Vagina (tissue), 2 donors: Measurements from ENCODE around the gene TRDN. TPM values are rescaled to one million over a fixed set of nuclear protein-coding genes. Genes with fewer than 3 reads are reported as not detected.

ENCODE experiments used
- DNase-seq, 2 donors: peaks; one replicate each; pipeline ENCODE4 v3.0.0-alpha.2; 2017; ENCODE audit errors: extremely low spot score in 2 of 2
- H3K27ac ChIP-seq: fragments of 200-600 bp; sonication (generic); one replicate; pipeline ENCODE4 v1.5.1; 2019
- H3K27me3 ChIP-seq: fragments of 200-600 bp; sonication (generic); one replicate; pipeline ENCODE4 v1.5.1; 2019
- H3K36me3 ChIP-seq, 2 donors: fragments of 200-600 bp; sonication (generic); one replicate each; pipeline ENCODE4 v1.5.1; 2017 to 2019
- H3K4me1 ChIP-seq: fragments of 200-600 bp; sonication (generic); one replicate; pipeline ENCODE4 v1.5.1; 2019
- H3K4me3 ChIP-seq, 2 donors: fragments of 200-600 bp; sonication (generic); 1 replicate in 1 of 2; 2 replicates in 1 of 2; pipeline ENCODE4 v1.5.1; 2016 to 2019
- H3K9me3 ChIP-seq: fragments of 200-600 bp; sonication (generic); one replicate; pipeline ENCODE4 v1.5.1; 2019
- CTCF ChIP-seq, 3 experiments: fragments of 450-650 bp in 2 of 3; fragments of 200-600 bp in 1 of 3; sonication (generic) in 1 of 3; IDR thresholded peaks; one replicate each; pipeline ENCODE4 v1.5.1; 2017 to 2019; ENCODE audit warnings: antibody characterized with exemption in 3 of 3, mild to moderate bottlenecking in 2 of 3, moderate library complexity in 2 of 3
- POLR2A ChIP-seq, 2 donors: fragments of 450-650 bp; IDR thresholded peaks; one replicate each; pipeline ENCODE4 v1.6.1; 2017; ENCODE audit warnings: antibody characterized with exemption in 2 of 2, mild to moderate bottlenecking in 2 of 2, moderate library complexity in 2 of 2
- POLR2AphosphoS5 ChIP-seq, 2 donors: sonication (generic); formaldehyde crosslinking; IDR thresholded peaks; one replicate each; pipeline ENCODE4 v1.9.0; 2017; ENCODE audit warnings: antibody characterized with exemption in 2 of 2, mild to moderate bottlenecking in 2 of 2, low read depth in 1 of 2; ENCODE audit not compliant: insufficient read depth in 1 of 2
- intact Hi-C: fragments of 100-400 bp; cut with DNase I; formaldehyde crosslinking; loops from one replicate; pipeline ENCODE4 v1.15.1; 2023
- total RNA-seq: library from RNA; depleted of rRNA; stranded (reverse); fragments of >200 nt; gene quantifications from one replicate; pipeline ENCODE4 v1.2.3, GENCODE V29; 2016

The TRDN gene
- total RNA-seq, 1 donor from 2014 or later = not detected

GRCh38 chr6:123594776-123595175 is 42.0 kb downstream of the TRDN start:
- Histone ChIP-seq H3K9me3 (no peaks in the 10 kb centered on the region), H3K27me3 (no peaks in the 10 kb centered on the region), H3K27ac (no peak overlapping the region), H3K4me3 (no peak overlapping the region), H3K4me1 (no peaks in the 10 kb centered on the region), H3K36me3 (no peaks in the 10 kb centered on the region)
- DNase-seq = no peak
- intact Hi-C loops = no loop called here
- no peak for TF ChIP-seq POLR2A (IDR thresholded peaks at IDR 0.05)
- no peak for TF ChIP-seq POLR2AphosphoS5 (IDR thresholded peaks at IDR 0.05; ENCODE audit: insufficient read depth in 1 of 2, low read depth in 1 of 2)
- no peak for TF ChIP-seq CTCF (IDR thresholded peaks at IDR 0.05)

- no peak for DNase-seq
- no peaks in the 10 kb centered on the region for H3K27me3 ChIP-seq
- H3K4me1 ChIP-seq = no peaks in the 10 kb centered on the region
- H3K27ac ChIP-seq = no peak overlapping the region
- intact Hi-C loops = no loop called here
- H3K36me3 ChIP-seq = no peaks in the 10 kb centered on the region
- no peak overlapping the region for H3K4me3 ChIP-seq
- no peaks in the 10 kb centered on the region for H3K9me3 ChIP-seq
- TF ChIP-seq POLR2AphosphoS5 (IDR thresholded peaks at IDR 0.05; ENCODE audit: insufficient read depth in 1 of 2, low read depth in 1 of 2) (no peak), CTCF (IDR thresholded peaks at IDR 0.05) (no peak), POLR2A (IDR thresholded peaks at IDR 0.05) (no peak)
These were observed 44.3 kb downstream of the TRDN start for GRCh38 chr6:123592426-123592825.

- Histone ChIP-seq H3K27ac (no peak overlapping the region), H3K9me3 (no peaks in the 10 kb centered on the region), H3K36me3 (no peaks in the 10 kb centered on the region), H3K4me1 (no peaks in the 10 kb centered on the region), H3K4me3 (no peak overlapping the region), H3K27me3 (no peaks in the 10 kb centered on the region)
- no peak for TF ChIP-seq CTCF (IDR thresholded peaks at IDR 0.05)
- no peak for TF ChIP-seq POLR2AphosphoS5 (IDR thresholded peaks at IDR 0.05; ENCODE audit: insufficient read depth in 1 of 2, low read depth in 1 of 2)
- TF ChIP-seq POLR2A (IDR thresholded peaks at IDR 0.05) = no peak
- intact Hi-C loops = no loop called here
- no peak for DNase-seq
These were observed 46.8 kb downstream of the TRDN start for GRCh38 chr6:123589973-123590372.

GRCh38 chr6:123589317-123589716 is 47.4 kb downstream of the TRDN start:
- no peak overlapping the region for H3K4me3 ChIP-seq
- DNase-seq = no peak

GRCh38 chr6:123588546-123588895 is 48.2 kb downstream of the TRDN start:
- no peak overlapping the region for H3K4me3 ChIP-seq
- H3K27ac ChIP-seq = no peak overlapping the region
- no peak for TF ChIP-seq POLR2AphosphoS5 (IDR thresholded peaks at IDR 0.05; ENCODE audit: insufficient read depth in 1 of 2, low read depth in 1 of 2)
- no peak for TF ChIP-seq CTCF (IDR thresholded peaks at IDR 0.05)
- no peak for TF ChIP-seq POLR2A (IDR thresholded peaks at IDR 0.05)
- intact Hi-C loops = no loop called here
- no peaks in the 10 kb centered on the region for H3K27me3 ChIP-seq
- H3K4me1 ChIP-seq = no peaks in the 10 kb centered on the region
- DNase-seq = no peak
- no peaks in the 10 kb centered on the region for H3K9me3 ChIP-seq
- no peaks in the 10 kb centered on the region for H3K36me3 ChIP-seq

More at GRCh38 chr6:123589317-123589716, 47.4 kb downstream of the TRDN start:
- Histone ChIP-seq H3K36me3 (no peaks in the 10 kb centered on the region), H3K27me3 (no peaks in the 10 kb centered on the region), H3K27ac (no peak overlapping the region), H3K9me3 (no peaks in the 10 kb centered on the region), H3K4me1 (no peaks in the 10 kb centered on the region)
- intact Hi-C loops = no loop called here
- TF ChIP-seq POLR2A (IDR thresholded peaks at IDR 0.05) (no peak), POLR2AphosphoS5 (IDR thresholded peaks at IDR 0.05; ENCODE audit: insufficient read depth in 1 of 2, low read depth in 1 of 2) (no peak), CTCF (IDR thresholded peaks at IDR 0.05) (no peak)
